OCI-LY1 (cell line): ENCODE results near the gene BBX.

ENCODE experiments used
- H2AFZ ChIP-seq: fragments of 200-600 bp; sonication (generic), shearing (Covaris generic); 2 replicates; pipeline ENCODE4 v1.6.0; 2014; ENCODE audit warnings: antibody characterized with exemption, mild to moderate bottlenecking, low read length
- H3F3A ChIP-seq: fragments of 200-600 bp; sonication (generic), shearing (Covaris generic); 2 replicates; pipeline ENCODE4 v1.6.0; 2014; ENCODE audit warnings: mild to moderate bottlenecking, antibody characterized with exemption, low read length, moderate library complexity; ENCODE audit not compliant: insufficient read depth
- H3K27ac ChIP-seq: fragments of 200-600 bp; sonication (generic); 2 replicates; pipeline ENCODE4 v1.5.1; 2014; ENCODE audit warnings: low read length, mixed run types, mild to moderate bottlenecking, low read depth; ENCODE audit not compliant: poor library complexity, severe bottlenecking
- H3K27me3 ChIP-seq: fragments of 200-600 bp; sonication (generic); 2 replicates; pipeline ENCODE4 v1.6.0; 2014; ENCODE audit warnings: antibody characterized with exemption, mild to moderate bottlenecking, low read length, moderate library complexity; ENCODE audit not compliant: insufficient read depth
- H3K36me3 ChIP-seq: fragments of 200-600 bp; sonication (generic); 2 replicates; pipeline ENCODE4 v1.6.1; 2014; ENCODE audit warnings: mild to moderate bottlenecking, antibody characterized with exemption, low read length, moderate library complexity, mixed read lengths; ENCODE audit not compliant: insufficient read depth
- H3K4me1 ChIP-seq: fragments of 200-600 bp; sonication (generic); 2 replicates; pipeline ENCODE4 v1.5.1; 2014; ENCODE audit warnings: mild to moderate bottlenecking, low read length, moderate library complexity; ENCODE audit not compliant: insufficient read depth, severe bottlenecking
- H3K4me2 ChIP-seq: fragments of 200-600 bp; sonication (generic), shearing (Covaris generic); 2 replicates; pipeline ENCODE4 v1.6.1; 2014; ENCODE audit warnings: low read length
- H3K4me3 ChIP-seq: fragments of 200-600 bp; sonication (generic); 2 replicates; pipeline ENCODE4 v1.5.1; 2014; ENCODE audit warnings: low read length, low read depth, mild to moderate bottlenecking, mixed read lengths; ENCODE audit not compliant: poor library complexity, severe bottlenecking
- H3K79me2 ChIP-seq: fragments of 200-600 bp; shearing (Covaris generic); 2 replicates; pipeline ENCODE4 v1.6.1; 2016; ENCODE audit warnings: mixed run types, low read length, mixed read lengths; ENCODE audit not compliant: insufficient read depth
- H3K9ac ChIP-seq: fragments of 200-600 bp; sonication (generic), shearing (Covaris generic); 2 replicates; pipeline ENCODE4 v1.6.1; 2014; ENCODE audit warnings: mild to moderate bottlenecking, low read length, mixed read lengths
- H3K9me2 ChIP-seq: fragments of 200-600 bp; sonication (generic), shearing (Covaris generic); 2 replicates; pipeline ENCODE4 v1.6.1; 2014; ENCODE audit warnings: low read depth, mild to moderate bottlenecking, low read length, mixed read lengths
- H3K9me3 ChIP-seq: fragments of 200-600 bp; shearing (Covaris generic); 2 replicates; pipeline ENCODE4 v1.6.1; 2014; ENCODE audit warnings: low read length, mixed read lengths
- H4K20me1 ChIP-seq: fragments of 200-600 bp; sonication (generic), shearing (Covaris generic); 2 replicates; pipeline ENCODE4 v1.6.0; 2016; ENCODE audit warnings: mild to moderate bottlenecking, low read length; ENCODE audit not compliant: insufficient read depth
- EZH2 ChIP-seq: fragments of 200-600 bp; sonication (generic), shearing (Covaris generic); IDR thresholded peaks from 2 replicates; pipeline ENCODE4 v1.8.0; 2017; ENCODE audit warnings: borderline replicate concordance, mixed run types, mild to moderate bottlenecking, antibody characterized with exemption, low read length, moderate library complexity, mixed read lengths
- TF ChIP-seq, protein P1 (sequence below): fragments of 200-600 bp; sonication (generic), shearing (Covaris generic); IDR thresholded peaks from 2 replicates; pipeline ENCODE4 v1.5.1; 2017; ENCODE audit warnings: mild to moderate bottlenecking, antibody characterized with exemption, low read length, moderate library complexity, mixed read lengths

Gene BBX

DNA sequence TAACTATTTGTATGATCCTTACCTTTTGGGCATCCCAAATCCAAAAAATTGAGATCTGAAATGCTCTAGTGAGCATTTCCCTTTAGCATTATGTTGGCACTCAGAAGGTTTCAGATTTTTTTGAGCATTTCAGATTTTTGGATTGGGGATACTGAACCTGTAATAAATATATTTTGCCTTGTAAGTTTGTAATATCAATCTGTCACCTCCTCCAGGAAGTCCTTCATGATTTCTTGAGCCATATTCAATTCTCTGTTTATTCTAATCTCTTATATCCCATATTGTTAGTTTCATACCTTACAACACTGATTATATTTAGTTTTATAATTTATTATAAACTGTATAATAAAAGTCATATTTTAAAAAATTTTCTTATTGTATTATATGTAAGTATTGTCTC is 215.2 kb downstream of the BBX start:
- Histone ChIP-seq H2AFZ (no peak overlapping the region), H4K20me1 (no peaks in the 10 kb centered on the region), H3K4me3 (no peak overlapping the region), H3K27ac (no peak overlapping the region), H3K4me2 (no peak overlapping the region), H3K79me2 (no peaks in the 10 kb centered on the region), H3K9me3 (no peaks in the 10 kb centered on the region), H3K9me2 (no peaks in the 10 kb centered on the region), H3K9ac (no peak overlapping the region), H3K4me1 (peaks cover 12% of the 10 kb centered on the region), H3K27me3 (no peaks in the 10 kb centered on the region), H3K36me3 (peaks cover 18% of the 10 kb centered on the region; the same call in 1 of the 2 replicates), H3F3A (no peaks in the 10 kb centered on the region)
- TF ChIP-seq EZH2 = no peak
- TF ChIP-seq, protein P1, sequence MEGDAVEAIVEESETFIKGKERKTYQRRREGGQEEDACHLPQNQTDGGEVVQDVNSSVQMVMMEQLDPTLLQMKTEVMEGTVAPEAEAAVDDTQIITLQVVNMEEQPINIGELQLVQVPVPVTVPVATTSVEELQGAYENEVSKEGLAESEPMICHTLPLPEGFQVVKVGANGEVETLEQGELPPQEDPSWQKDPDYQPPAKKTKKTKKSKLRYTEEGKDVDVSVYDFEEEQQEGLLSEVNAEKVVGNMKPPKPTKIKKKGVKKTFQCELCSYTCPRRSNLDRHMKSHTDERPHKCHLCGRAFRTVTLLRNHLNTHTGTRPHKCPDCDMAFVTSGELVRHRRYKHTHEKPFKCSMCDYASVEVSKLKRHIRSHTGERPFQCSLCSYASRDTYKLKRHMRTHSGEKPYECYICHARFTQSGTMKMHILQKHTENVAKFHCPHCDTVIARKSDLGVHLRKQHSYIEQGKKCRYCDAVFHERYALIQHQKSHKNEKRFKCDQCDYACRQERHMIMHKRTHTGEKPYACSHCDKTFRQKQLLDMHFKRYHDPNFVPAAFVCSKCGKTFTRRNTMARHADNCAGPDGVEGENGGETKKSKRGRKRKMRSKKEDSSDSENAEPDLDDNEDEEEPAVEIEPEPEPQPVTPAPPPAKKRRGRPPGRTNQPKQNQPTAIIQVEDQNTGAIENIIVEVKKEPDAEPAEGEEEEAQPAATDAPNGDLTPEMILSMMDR = no peak

DNA sequence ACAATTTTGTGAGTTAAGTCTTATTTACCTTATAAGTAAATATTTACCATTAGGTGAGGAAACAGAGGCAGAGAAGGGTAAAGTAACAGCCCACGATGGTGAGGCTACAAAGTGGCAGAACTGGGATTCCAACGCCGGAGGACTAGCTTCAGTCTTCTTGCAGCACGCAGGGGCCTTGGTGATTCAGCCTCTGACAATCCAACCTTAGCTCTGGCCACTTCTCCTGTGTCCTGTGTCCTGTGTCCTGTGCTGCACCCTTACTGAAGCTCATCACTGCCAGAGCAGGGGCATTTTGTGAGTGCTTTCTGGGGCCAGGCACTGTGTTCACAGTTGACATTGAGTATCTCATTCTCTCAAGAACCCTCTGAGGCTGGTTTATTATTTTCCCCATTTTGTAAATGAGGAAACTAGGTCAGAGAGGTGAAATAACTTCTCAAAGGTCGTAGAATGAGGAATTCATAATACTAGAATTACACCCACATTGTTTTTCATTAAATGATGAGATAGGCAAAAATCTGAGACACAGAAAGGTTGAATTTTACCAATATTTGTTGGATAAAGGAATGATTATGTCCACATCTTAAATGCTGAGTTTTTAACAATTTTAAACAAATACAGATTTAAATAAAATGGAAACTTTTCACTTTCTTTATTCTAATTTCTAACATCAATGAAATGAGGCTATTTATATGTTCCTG is 215.9 kb downstream of the BBX start:
- TF ChIP-seq, protein P1 = no peak
- no peak for TF ChIP-seq EZH2
- no peak overlapping the region for H2AFZ ChIP-seq
- H3K27me3 ChIP-seq = no peaks in the 10 kb centered on the region
- no peaks in the 10 kb centered on the region for H3K9me3 ChIP-seq
- H4K20me1 ChIP-seq = no peaks in the 10 kb centered on the region
- peaks cover 11% of the 10 kb centered on the region; the same call in 1 of the 2 replicates for H3K36me3 ChIP-seq
- no peak overlapping the region for H3K4me2 ChIP-seq
- H3K9me2 ChIP-seq = no peaks in the 10 kb centered on the region
- H3K79me2 ChIP-seq = no peaks in the 10 kb centered on the region
- H3K4me3 ChIP-seq = no peak overlapping the region
- peaks cover 15% of the 10 kb centered on the region for H3K4me1 ChIP-seq
- no peak overlapping the region for H3K27ac ChIP-seq
- no peaks in the 10 kb centered on the region for H3F3A ChIP-seq
- H3K9ac ChIP-seq = no peak overlapping the region

DNA sequence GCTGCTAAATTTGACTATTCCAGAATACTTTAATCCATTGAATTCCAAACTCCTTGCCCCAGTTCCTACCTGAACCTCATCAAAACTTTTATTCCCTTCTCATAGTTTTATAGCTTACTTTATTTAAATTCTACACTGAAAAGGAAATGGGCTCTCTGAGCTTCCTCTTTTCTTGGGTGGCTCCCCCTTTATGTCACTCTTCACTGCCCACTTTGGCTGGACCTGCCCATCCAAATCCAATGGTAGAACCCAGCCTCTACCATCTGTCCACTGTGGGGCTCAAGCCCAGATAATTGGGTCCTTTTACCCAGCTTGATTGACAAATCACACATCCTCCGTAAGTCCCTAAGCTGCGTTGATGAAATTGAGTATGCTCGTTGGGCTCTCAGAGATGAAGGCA is 216.5 kb downstream of the BBX start:
- Histone ChIP-seq H3K36me3 (peaks cover 10% of the 10 kb centered on the region; the same call in 1 of the 2 replicates), H3K4me3 (no peak overlapping the region), H3K4me1 (peaks cover 15% of the 10 kb centered on the region), H3K79me2 (no peaks in the 10 kb centered on the region), H3K27ac (no peak overlapping the region), H3K9ac (no peak overlapping the region), H3K4me2 (no peak overlapping the region), H3K27me3 (no peaks in the 10 kb centered on the region), H3K9me3 (no peaks in the 10 kb centered on the region), H4K20me1 (no peaks in the 10 kb centered on the region), H3K9me2 (no peaks in the 10 kb centered on the region), H3F3A (no peaks in the 10 kb centered on the region), H2AFZ (no peak overlapping the region)
- no peak for TF ChIP-seq EZH2
